GM12891 (cell line): ENCODE results near the gene MAGEB10.

Experiments
- POLR2A ChIP-seq: IDR thresholded peaks from 2 replicates; pipeline ENCODE4 v1.6.1; 2011; ENCODE audit warnings: low read depth, low read length, control low read depth
- POLR2AphosphoS5 ChIP-seq: IDR thresholded peaks from 2 replicates; pipeline ENCODE4 v1.6.1; 2011; ENCODE audit warnings: low read depth, low read length, control low read depth
- SPI1 ChIP-seq: IDR thresholded peaks from 2 replicates; pipeline ENCODE4 v1.6.1; 2011; ENCODE audit warnings: low read depth, low read length, control low read depth
- TAF1 ChIP-seq: IDR thresholded peaks from 2 replicates; pipeline ENCODE4 v1.6.1; 2011; ENCODE audit warnings: low read depth, low read length, control low read depth

DNA sequence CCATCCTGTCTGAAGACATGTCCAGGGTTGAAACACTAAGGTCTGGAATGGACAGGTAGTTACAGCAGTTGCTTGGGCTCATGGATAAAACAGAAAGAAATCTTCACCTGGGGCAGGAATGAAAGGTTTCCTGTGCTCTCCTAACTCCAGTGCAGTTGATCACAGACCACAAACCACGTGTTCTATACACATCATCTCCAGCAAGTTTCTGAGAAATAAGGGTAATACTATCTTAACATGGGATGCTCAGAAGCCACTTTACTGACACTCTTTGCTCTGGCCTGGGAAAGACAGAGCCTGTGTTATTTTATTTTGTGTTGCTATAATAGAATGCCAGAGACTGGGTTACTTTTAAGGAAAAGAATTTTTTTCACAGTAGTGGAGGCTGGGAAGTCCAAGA lies 16.0 kb downstream of the MAGEB10 start:
- TF ChIP-seq POLR2AphosphoS5 (no peak), POLR2A (no peak), TAF1 (no peak), SPI1 (no peak)
